ENCODE data around the gene HOXD12.
A peak's percentile ranks its signal among the peaks of the same experiment; 100 is the strongest.

The HOXD12 gene

DNA sequence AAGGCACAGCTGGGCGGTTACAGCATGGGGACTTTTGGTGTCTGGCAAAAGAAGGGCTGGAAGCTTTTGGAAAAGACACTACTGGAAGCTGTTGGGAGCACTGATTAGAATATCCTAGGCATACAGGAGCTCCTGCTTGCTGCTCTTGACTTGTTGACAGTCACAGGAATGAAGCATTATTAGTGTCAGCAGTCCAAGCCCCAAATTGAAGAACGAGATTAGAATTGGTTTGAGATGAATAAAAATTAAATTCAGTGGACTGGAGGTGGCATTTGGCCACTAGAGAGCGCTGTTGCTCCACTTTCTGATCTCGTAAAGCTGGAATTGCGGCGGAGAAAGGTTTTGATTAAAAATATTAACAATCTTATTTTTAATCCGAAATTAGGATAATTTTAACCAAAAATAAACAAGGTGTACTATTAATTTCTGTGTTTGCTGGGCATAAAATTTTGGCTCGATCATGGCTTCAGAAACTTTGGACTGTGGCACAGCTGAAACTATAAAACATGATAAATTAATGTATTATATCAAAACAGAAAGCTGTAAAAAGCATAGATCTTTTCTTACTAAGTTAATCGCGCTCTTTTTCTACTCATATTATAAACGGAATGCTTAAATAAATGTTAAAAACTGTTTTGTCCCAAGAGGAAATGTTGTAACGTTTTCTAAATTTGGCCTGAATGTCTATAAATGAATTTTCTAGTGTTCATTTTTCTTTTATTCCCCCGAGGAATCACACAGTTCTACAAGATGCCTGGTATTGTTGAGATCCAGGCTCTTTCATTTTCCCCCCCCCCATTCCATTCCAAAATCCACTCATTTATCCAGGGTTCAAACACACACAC lies 27.6 kb downstream of the HOXD12 start:
- no peak overlapping the region for H2AK5ac ChIP-seq (ENCODE audit: low read length, severe bottlenecking)
- peaks cover 7 to 73% of the 10 kb centered on the region in 2 experiments for H3K27me3 ChIP-seq (ENCODE audit: control insufficient read depth in 1 of 2, insufficient read depth in 1 of 2, low read length in 2 of 2)
- no peaks in the 10 kb centered on the region for H3K9me3 ChIP-seq (ENCODE audit: control insufficient read depth, low read length)
- no peak overlapping the region for H3K4ac ChIP-seq (ENCODE audit: low read depth in 1 of 2, low read length in 2 of 2)
- no peak overlapping the region for H3K14ac ChIP-seq (ENCODE audit: low read length in 2 of 2)
- H3K4me3 ChIP-seq (ENCODE audit: insufficient read depth in 1 of 2, low read depth in 1 of 2, low read length in 2 of 2) = peak overlapping the region in 1 of 2 experiments; percentile 84
- H2BK15ac ChIP-seq (ENCODE audit: low read depth, poor library complexity, severe bottlenecking) = no peak overlapping the region
- H2AFZ ChIP-seq (ENCODE audit: low read depth, low read length) = no peak overlapping the region
- H3K79me1 ChIP-seq (replicated peaks; ENCODE audit: low read length, poor library complexity, severe bottlenecking) = no peaks in the 10 kb centered on the region
- no peak overlapping the region for H4K8ac ChIP-seq (ENCODE audit: low read length)
- H3K27ac ChIP-seq (ENCODE audit: low read length, poor library complexity, severe bottlenecking) = no peak overlapping the region
- peak overlapping the region; percentile 90 for H3K9ac ChIP-seq (ENCODE audit: low read length)
- no peak overlapping the region for H2BK120ac ChIP-seq (ENCODE audit: low read depth, low read length)
- peak; percentile 48 for DNase-seq
- no peak overlapping the region for H4K91ac ChIP-seq (ENCODE audit: low read length)
- H3K18ac ChIP-seq (ENCODE audit: low read depth in 1 of 2, low read length in 2 of 2) = no peak overlapping the region
- no peak overlapping the region for H2BK12ac ChIP-seq (ENCODE audit: low read length in 2 of 2)
- no peaks in the 10 kb centered on the region for H3K36me3 ChIP-seq (ENCODE audit: control insufficient read depth in 1 of 2, insufficient read depth in 2 of 2, low read depth in 1 of 2, low read length in 2 of 2)
- H2BK5ac ChIP-seq (ENCODE audit: low read depth, low read length, poor library complexity, severe bottlenecking) = no peak overlapping the region
- H3K23ac ChIP-seq (ENCODE audit: low read length in 2 of 2) = no peak overlapping the region
- peaks cover 33% of the 10 kb centered on the region for H3K4me1 ChIP-seq (ENCODE audit: control insufficient read depth, insufficient read depth, low read depth, low read length)
- 4% methylated on average over 3 of the region's 13 CpGs for WGBS
- no peak overlapping the region for H3K4me2 ChIP-seq (ENCODE audit: low read length, poor library complexity, severe bottlenecking)

DNA sequence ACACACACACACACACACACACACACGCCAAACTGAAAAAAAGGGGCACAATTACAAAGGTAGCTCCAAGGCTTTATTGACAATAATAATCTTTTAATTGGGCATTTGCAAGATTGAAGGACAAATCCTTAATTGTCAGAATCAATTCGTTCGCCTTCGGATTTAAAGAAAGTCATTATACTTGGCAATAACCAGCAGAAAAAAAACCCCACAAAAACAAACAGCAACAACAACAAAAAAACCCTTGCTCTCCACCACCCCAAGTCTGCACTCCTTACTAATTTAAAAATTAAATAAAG lies 28.1 kb downstream of the HOXD12 start:
- Histone ChIP-seq H3K4me2 (ENCODE audit: low read length, poor library complexity, severe bottlenecking) (no peak overlapping the region), H3K18ac (ENCODE audit: low read depth in 1 of 2, low read length in 2 of 2) (no peak overlapping the region), H3K14ac (ENCODE audit: low read length in 2 of 2) (no peak overlapping the region), H3K9ac (ENCODE audit: low read length) (peak overlapping the region; percentile 90), H2AK5ac (ENCODE audit: low read length, severe bottlenecking) (no peak overlapping the region), H2AFZ (ENCODE audit: low read depth, low read length) (no peak overlapping the region), H4K8ac (ENCODE audit: low read length) (no peak overlapping the region), H3K23ac (ENCODE audit: low read length in 2 of 2) (no peak overlapping the region), H4K91ac (ENCODE audit: low read length) (no peak overlapping the region), H3K9me3 (ENCODE audit: control insufficient read depth, low read length) (no peaks in the 10 kb centered on the region), H3K27me3 (ENCODE audit: control insufficient read depth in 1 of 2, insufficient read depth in 1 of 2, low read length in 2 of 2) (peaks cover 7 to 74% of the 10 kb centered on the region in 2 experiments), H3K27ac (ENCODE audit: low read length, poor library complexity, severe bottlenecking) (no peak overlapping the region), H3K4me3 (ENCODE audit: insufficient read depth in 1 of 2, low read depth in 1 of 2, low read length in 2 of 2) (peak overlapping the region in 1 of 2 experiments; percentile 84), H2BK15ac (ENCODE audit: low read depth, poor library complexity, severe bottlenecking) (no peak overlapping the region), H2BK120ac (ENCODE audit: low read depth, low read length) (no peak overlapping the region), H2BK5ac (ENCODE audit: low read depth, low read length, poor library complexity, severe bottlenecking) (no peak overlapping the region), H3K4ac (ENCODE audit: low read depth in 1 of 2, low read length in 2 of 2) (no peak overlapping the region), H2BK12ac (ENCODE audit: low read length in 2 of 2) (no peak overlapping the region), H3K4me1 (ENCODE audit: control insufficient read depth, insufficient read depth, low read depth, low read length) (peaks cover 28% of the 10 kb centered on the region), H3K79me1 (replicated peaks; ENCODE audit: low read length, poor library complexity, severe bottlenecking) (no peaks in the 10 kb centered on the region), H3K36me3 (ENCODE audit: control insufficient read depth in 1 of 2, insufficient read depth in 2 of 2, low read depth in 1 of 2, low read length in 2 of 2) (no peaks in the 10 kb centered on the region)
- WGBS = 55% methylated on average over 3 of the region's 4 CpGs
- no peak for DNase-seq

DNA sequence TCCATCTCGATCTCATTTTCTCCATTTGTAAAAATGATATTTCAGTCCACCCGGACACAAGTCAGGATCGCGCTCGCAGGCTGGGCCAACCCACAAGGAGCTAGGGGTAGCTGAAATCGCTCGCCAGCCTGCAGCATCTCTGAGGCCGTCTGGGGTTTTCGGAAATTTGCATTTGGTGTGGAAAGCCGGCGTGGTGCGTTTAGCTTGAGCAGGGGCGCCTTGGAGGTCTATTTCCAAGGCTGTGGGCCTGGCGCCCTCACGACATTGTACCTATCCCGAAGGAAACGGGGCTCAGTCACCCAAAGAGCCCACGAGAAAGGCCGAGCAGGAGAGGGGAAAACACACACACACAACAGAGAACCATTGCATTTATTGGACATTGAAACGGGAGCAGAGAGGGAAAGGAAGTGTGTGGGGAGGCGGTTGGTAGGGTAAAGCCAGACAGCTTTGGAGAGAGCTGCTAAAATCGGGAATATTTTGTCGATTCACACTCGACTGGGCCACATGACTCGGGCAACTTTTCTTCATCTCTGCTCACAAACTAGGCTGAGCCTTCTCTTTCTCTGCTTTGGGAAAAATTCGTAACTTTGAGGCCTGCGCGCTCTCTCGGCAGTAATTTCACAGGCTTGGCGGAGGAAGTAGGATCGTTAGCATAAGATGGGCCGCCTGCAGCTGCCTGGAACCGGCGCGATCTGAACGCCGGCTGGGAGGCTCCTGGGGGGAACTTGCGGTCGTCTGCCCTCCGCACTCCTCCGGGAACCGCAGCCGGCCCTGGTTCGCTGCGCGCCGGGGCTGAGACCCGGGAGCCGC lies 28.8 kb downstream of the HOXD12 start:
- Histone ChIP-seq H3K4me1 (ENCODE audit: control insufficient read depth, insufficient read depth, low read depth, low read length) (peaks cover 21% of the 10 kb centered on the region), H3K9me3 (ENCODE audit: control insufficient read depth, low read length) (no peaks in the 10 kb centered on the region), H2AFZ (ENCODE audit: low read depth, low read length) (no peak overlapping the region), H3K18ac (ENCODE audit: low read depth in 1 of 2, low read length in 2 of 2) (no peak overlapping the region), H2AK5ac (ENCODE audit: low read length, severe bottlenecking) (no peak overlapping the region), H3K23ac (ENCODE audit: low read length in 2 of 2) (peak overlapping the region in 1 of 2 experiments; percentile 6), H3K9ac (ENCODE audit: low read length) (peak overlapping the region; percentile 90), H4K8ac (ENCODE audit: low read length) (no peak overlapping the region), H3K27me3 (ENCODE audit: control insufficient read depth in 1 of 2, insufficient read depth in 1 of 2, low read length in 2 of 2) (peaks cover 7 to 76% of the 10 kb centered on the region in 2 experiments), H3K4ac (ENCODE audit: low read depth in 1 of 2, low read length in 2 of 2) (no peak overlapping the region), H3K36me3 (ENCODE audit: control insufficient read depth in 1 of 2, insufficient read depth in 2 of 2, low read depth in 1 of 2, low read length in 2 of 2) (no peaks in the 10 kb centered on the region), H3K4me2 (ENCODE audit: low read length, poor library complexity, severe bottlenecking) (peak overlapping the region; percentile 66), H2BK120ac (ENCODE audit: low read depth, low read length) (no peak overlapping the region), H2BK12ac (ENCODE audit: low read length in 2 of 2) (no peak overlapping the region), H3K79me1 (replicated peaks; ENCODE audit: low read length, poor library complexity, severe bottlenecking) (peaks cover under 1% of the 10 kb centered on the region), H2BK15ac (ENCODE audit: low read depth, poor library complexity, severe bottlenecking) (no peak overlapping the region), H4K91ac (ENCODE audit: low read length) (no peak overlapping the region), H3K14ac (ENCODE audit: low read length in 2 of 2) (no peak overlapping the region), H3K4me3 (ENCODE audit: insufficient read depth in 1 of 2, low read depth in 1 of 2, low read length in 2 of 2) (peak overlapping the region; percentile 32 to 84), H3K27ac (ENCODE audit: low read length, poor library complexity, severe bottlenecking) (no peak overlapping the region), H2BK5ac (ENCODE audit: low read depth, low read length, poor library complexity, severe bottlenecking) (no peak overlapping the region)
- WGBS = 11% methylated on average over 49 of the region's 49 CpGs
- DNase-seq = no peak
